Medulla oblongata (tissue), 1 donor: ENCODE measurements around the gene RILPL1.

Experiments
- DNase-seq: peaks from one replicate; pipeline ENCODE4 v3.0.0-alpha.2; 2015; ENCODE audit errors: extremely low spot score

Gene RILPL1

GRCh38 chr12:123428591-123428990, 104.9 kb downstream of the RILPL1 start:
- DNase-seq, result no peak

DNA sequence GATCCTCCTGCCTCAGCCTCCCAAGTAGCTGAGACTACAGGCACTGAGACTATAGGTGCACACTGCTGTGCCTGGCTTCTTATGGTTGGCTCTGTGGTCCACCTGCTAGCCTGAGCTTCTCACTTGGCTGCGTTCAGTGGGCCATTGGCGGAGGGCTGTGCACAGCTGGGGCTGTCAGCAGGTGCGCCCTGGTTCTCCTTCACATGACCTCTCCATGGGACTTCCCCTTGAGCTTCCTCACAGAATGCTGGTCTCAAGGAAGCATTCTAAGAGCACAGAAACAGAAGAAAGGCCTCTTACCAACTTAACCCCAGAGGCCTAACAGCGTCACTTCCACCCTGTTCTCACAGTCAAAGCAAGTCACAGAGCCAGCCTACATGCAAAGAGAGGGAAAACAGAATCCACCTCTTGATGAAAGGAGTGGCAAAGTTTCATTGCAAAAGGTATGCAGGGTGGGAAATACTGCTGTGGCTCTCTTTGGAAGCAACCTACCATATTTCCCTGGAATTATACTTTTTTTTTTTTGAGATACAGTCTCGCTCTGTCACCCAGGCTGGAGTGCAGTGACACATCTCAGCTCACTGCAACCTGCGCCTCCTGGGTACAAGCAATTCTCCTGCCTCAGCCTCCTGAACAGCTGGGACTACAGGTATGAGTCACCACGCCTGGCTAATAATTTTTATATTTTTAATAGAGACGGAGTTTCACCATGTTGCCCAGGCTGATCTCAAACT, 106.3 kb downstream of the RILPL1 start:
- DNase-seq, result no peak

DNA sequence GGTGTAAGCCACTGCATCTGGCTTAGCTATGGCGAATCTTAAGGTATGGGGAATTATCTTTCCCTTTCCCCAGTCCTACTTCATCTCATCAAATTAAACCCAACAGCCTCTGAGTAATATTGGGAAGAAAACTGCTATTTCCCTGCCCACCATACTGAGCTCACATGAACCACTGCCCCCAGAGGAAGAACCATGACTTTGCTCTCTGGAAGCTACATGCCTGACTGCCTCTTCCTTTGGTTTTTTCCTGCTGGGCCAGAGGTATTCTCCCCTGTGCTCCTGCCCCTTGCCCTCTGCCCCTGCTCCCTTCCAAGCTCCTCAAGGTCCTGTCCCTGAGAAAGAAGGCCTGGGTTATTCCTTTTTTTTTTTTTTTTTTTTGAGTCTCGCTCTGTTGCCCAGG, 112.2 kb downstream of the RILPL1 start:
- no peak for DNase-seq
